Measurements from ENCODE around the gene B4GALNT3. TPM values are rescaled to one million over a fixed set of nuclear protein-coding genes. Genes with fewer than 3 reads are reported as not detected.

The B4GALNT3 gene
- total and polyA plus RNA-seq, 10 of the 15 experiments (the other 5 are each of a cell fraction or from before 2014, with no cell fraction given), result 0.05 to 4.2 (median 2.7) TPM; not detected in 1

- Histone ChIP-seq H3K4me2 (ENCODE audit: control insufficient read depth, insufficient read depth) (no peak overlapping the region), H3K27me3 (replicated peaks in 1 of 2; ENCODE audit: control insufficient read depth in 2 of 2, insufficient read depth in 2 of 2, low read length in 1 of 2) (0 out of 4 replicates have a peak, but pooled peaks cover 0 to 3% of the 10 kb centered on the region in 2 experiments), H3K36me3 (ENCODE audit: control insufficient read depth in 2 of 2, insufficient read depth in 2 of 2, low read length in 1 of 2) (no peaks in the 10 kb centered on the region), H3K4me1 (ENCODE audit: control insufficient read depth, insufficient read depth, low read length) (no peaks in the 10 kb centered on the region), H2AFZ (ENCODE audit: control insufficient read depth, low read depth, low read length) (no peak overlapping the region), H3K79me2 (ENCODE audit: control insufficient read depth, insufficient read depth, low read length) (no peaks in the 10 kb centered on the region), H3K9ac (ENCODE audit: control insufficient read depth, insufficient read depth, low read length) (no peak overlapping the region), H3K27ac (ENCODE audit: control insufficient read depth, insufficient read depth) (no peak overlapping the region), H3K9me3 (replicated peaks; ENCODE audit: control insufficient read depth, insufficient read depth, low read length) (no peaks in the 10 kb centered on the region), H4K20me1 (ENCODE audit: control insufficient read depth, insufficient read depth) (no peaks in the 10 kb centered on the region), H3K4me3 (no peak overlapping the region)
- RAD21 ChIA-PET (ENCODE audit: unreplicated experiment), result no interaction called here
- POLR2A ChIA-PET, result no interaction called here
- BruUV-seq (replicated peaks), result no TSS peak
- intact Hi-C loops (cut with micrococcal nuclease; ENCODE audit: unreplicated experiment), result no loop called here
- 15% methylated on average over 5 of the region's 5 CpGs for WGBS (ENCODE audit: insufficient coverage, insufficient replicate concordance, low lambda C conversion rate, missing lambda C conversion rate)
- ATAC-seq (0 out of 3 replicates have a peak, but pooled peaks have one; percentile 36), DNase-seq (ENCODE audit: low read depth, low spot score) (no peak), FAIRE-seq (no peak)
- SMC1A ChIA-PET (ENCODE audit: uncharacterized antibody, unreplicated experiment), result no interaction called here
- no peak for TF ChIP-seq FOS (IDR thresholded peaks at IDR 0.05; ENCODE audit: borderline replicate concordance, extremely low read depth, insufficient read length)
- no peak for TF ChIP-seq SIN3A (IDR thresholded peaks at IDR 0.05; ENCODE audit: low read depth, low read length)
- TF ChIP-seq NBN (IDR thresholded peaks at IDR 0.05), result no peak
- no peak for TF ChIP-seq MTA2 (IDR thresholded peaks at IDR 0.05; ENCODE audit: low read depth)
- TF ChIP-seq SIX5 (IDR thresholded peaks at IDR 0.05; ENCODE audit: low read depth, low read length, severe bottlenecking), result no peak
- TF ChIP-seq E2F8 (IDR thresholded peaks at IDR 0.05; ENCODE audit: low read depth, partially characterized antibody), result no peak
- TF ChIP-seq ZNF622 (IDR thresholded peaks at IDR 0.05), result no peak
- TF ChIP-seq EGR1 (IDR thresholded peaks at IDR 0.05; ENCODE audit: borderline replicate concordance in 1 of 2, low read depth in 2 of 2, low read length in 2 of 2), result no peak
- no peak for TF ChIP-seq MYB (IDR thresholded peaks at IDR 0.05; ENCODE audit: borderline replicate concordance, low read depth, low read length)
- no peak for TF ChIP-seq PRDM15 (CRISPR knock-in tag; IDR thresholded peaks at IDR 0.05)
- no peak for TF ChIP-seq RELB (IDR thresholded peaks at IDR 0.05; ENCODE audit: low read depth)
- CTCF ChIA-PET, result no interaction called here
- in situ Hi-C loops (cut with MboI), result no loop called here
Measured at GRCh38 chr12:508795-509194, 49.1 kb downstream of the B4GALNT3 start.

All from GM12878 (cell line).